Kidney (tissue), 14 donors: ENCODE results near the gene CPSF2. TPM values are rescaled to one million over a fixed set of nuclear protein-coding genes. Genes with fewer than 3 reads are reported as not detected.

Experiments
- DNase-seq, 5 donors: peaks; one replicate each; pipeline ENCODE4 v3.0.0-alpha.2; 2013 to 2020
- FAIRE-seq: peaks from 2 replicates; lab custom pipeline; 2012; peaks lifted over from hg19 to GRCh38; lab: Jason Lieb, UNC
- H3K27ac ChIP-seq, 2 donors: one replicate each; pipeline ENCODE4 v1.7.0; 2013; ENCODE audit warnings: low read depth in 2 of 2, low read length in 2 of 2, inconsistent platforms in 1 of 2
- H3K27me3 ChIP-seq: one replicate; pipeline ENCODE4 v1.7.1; 2013; ENCODE audit warnings: low read length, inconsistent platforms; ENCODE audit not compliant: control insufficient read depth, insufficient read depth
- H3K36me3 ChIP-seq, 3 donors: one replicate each; pipeline versions ENCODE4 v1.7.0 to v1.7.1; 2013; ENCODE audit warnings: low read length in 3 of 3, control low read depth in 1 of 3, inconsistent platforms in 1 of 3; ENCODE audit not compliant: insufficient read depth in 3 of 3, control insufficient read depth in 2 of 3
- H3K4me1 ChIP-seq, 3 donors: one replicate each; pipeline versions ENCODE4 v1.7.0 to v1.7.1; 2013; ENCODE audit warnings: low read length in 3 of 3, inconsistent platforms in 1 of 3, low read depth in 1 of 3; ENCODE audit not compliant: control insufficient read depth in 2 of 3, insufficient read depth in 2 of 3
- H3K4me3 ChIP-seq, 3 donors: one replicate each; pipeline versions ENCODE4 v1.7.0 to v1.8.1; 2013; ENCODE audit warnings: low read length in 3 of 3, control low read depth in 1 of 3, inconsistent platforms in 1 of 3
- H3K9ac ChIP-seq, 3 donors: one replicate each; pipeline versions ENCODE4 v1.7.0 to v1.7.1; 2013; ENCODE audit warnings: low read length in 3 of 3, control low read depth in 1 of 3, inconsistent platforms in 1 of 3
- H3K9me3 ChIP-seq, 3 donors: one replicate each; pipeline versions ENCODE4 v1.7.0 to v1.7.1; 2013; ENCODE audit warnings: low read length in 3 of 3, control low read depth in 1 of 3, inconsistent platforms in 1 of 3; ENCODE audit not compliant: control insufficient read depth in 2 of 3, insufficient read depth in 1 of 3
- CTCF ChIP-seq: IDR thresholded peaks from 3 replicates; pipeline ENCODE4 v1.5.1; 2012; ENCODE audit warnings: mild to moderate bottlenecking, moderate library complexity, borderline replicate concordance; ENCODE audit not compliant: insufficient read depth; ENCODE audit errors: extremely low read depth
- intact Hi-C: fragments of 100-400 bp; cut with DNase I; formaldehyde crosslinking; loops from one replicate; pipeline ENCODE4 v1.11.1; 2022
- polyA plus RNA-seq: library from polyadenylated mRNA; stranded (reverse); fragments of 350-450 nt; fragmentation: Illumina TruSeq; extraction: RNeasy Lipid Tissue Mini Kit (QIAGEN cat#74804); gene quantifications from one replicate; pipeline ENCODE4 v1.2.3, GENCODE V29; 2014; ENCODE audit warnings: low read depth, low replicate concordance; ENCODE audit not compliant: insufficient read depth
- total RNA-seq: library from RNA; stranded (reverse); fragmentation: NEBNext Ultra II Directional; extraction: Animal tissue kit (Norgen Biotek cat#: 25700); gene quantifications from one replicate; pipeline ENCODE4 v1.2.1, GENCODE V29; 2021
- donor health status: control.
- donor health status: control.
- donor health status: control.
- donor health status: control.
- donor health status: control.
- donor health status: DM: yes; HTN: yes; CAD: no.
- donor health status: Normal renal cell carcinoma (clear cell type).

The CPSF2 gene
- total and polyA plus RNA-seq, 2 donors from 2014 or later = 12.3 to 51.6 TPM

GRCh38 chr14:92215579-92215978 lies 93.8 kb downstream of the CPSF2 start:
- H3K4me1 ChIP-seq = no peaks in the 10 kb centered on the region
- no peaks in the 10 kb centered on the region for H3K27me3 ChIP-seq
- DNase-seq (no peak), FAIRE-seq (no peak)
- no peaks in the 10 kb centered on the region for H3K36me3 ChIP-seq
- H3K4me3 ChIP-seq = no peak overlapping the region
- no peak overlapping the region for H3K27ac ChIP-seq
- intact Hi-C loops = no loop called here
- H3K9ac ChIP-seq = no peak overlapping the region
- no peaks in the 10 kb centered on the region for H3K9me3 ChIP-seq
- no peak for TF ChIP-seq CTCF

- H3K4me1 ChIP-seq = no peaks in the 10 kb centered on the region
- intact Hi-C loops = no loop called here
- no peak overlapping the region for H3K9ac ChIP-seq
- H3K4me3 ChIP-seq = no peak overlapping the region
- DNase-seq (peak in 2 of 5 donors; percentile 1 to 48), FAIRE-seq (no peak)
- no peak overlapping the region for H3K27ac ChIP-seq
- H3K36me3 ChIP-seq = no peaks in the 10 kb centered on the region
- no peaks in the 10 kb centered on the region for H3K27me3 ChIP-seq
- no peaks in the 10 kb centered on the region for H3K9me3 ChIP-seq
- no peak for TF ChIP-seq CTCF
Observed at GRCh38 chr14:92217936-92218335, 96.2 kb downstream of the CPSF2 start.

Other genes starting within 250 kb of the CPSF2 start
- 99.0 TPM for gene FBLN5, start 174.3 kb upstream of the CPSF2 start, total RNA-seq
- gene FBLN5, start 174.3 kb upstream of the CPSF2 start, polyA plus RNA-seq = 75.2 TPM
- gene TRIP11, start 81.9 kb upstream of the CPSF2 start, total RNA-seq = 71.5 TPM
- 6.2 TPM for gene TRIP11, start 81.9 kb upstream of the CPSF2 start, polyA plus RNA-seq
- gene ATXN3, start 15.4 kb upstream of the CPSF2 start, total RNA-seq = 33.6 TPM
- 17.2 TPM for gene ATXN3, start 15.4 kb upstream of the CPSF2 start, polyA plus RNA-seq
- 128 TPM for gene NDUFB1, start 263 bp upstream of the CPSF2 start, total RNA-seq
- 1,129 TPM for gene NDUFB1, start 263 bp upstream of the CPSF2 start, polyA plus RNA-seq
- 0.85 TPM for gene SLC24A4, start 201.2 kb downstream of the CPSF2 start, total RNA-seq
- 0.32 TPM for gene SLC24A4, start 201.2 kb downstream of the CPSF2 start, polyA plus RNA-seq